HCT116 (cell line): Measurements from ENCODE around the gene GRIN3A. TPM values are rescaled to one million over a fixed set of nuclear protein-coding genes. Genes with fewer than 3 reads are reported as not detected.

Source experiments
- ATAC-seq: fragments of 200-7000 bp; cut with Tn5 transposase; 2 replicates; pipeline ENCODE4 v1.9.1; 2020; ENCODE audit warnings: mild to moderate bottlenecking, moderate library complexity
- BruUV-seq: library from RNA; stranded (reverse); fragments of 400-500 nt; replicated peaks from 2 replicates; lab custom pipeline; 2021; lab: Mats Ljungman, UMichigan
- CTCF ChIA-PET: fragments of 300-600 bp; sonication (Branson Sonifier 250); formaldehyde crosslinking; loops from one replicate; lab custom pipeline; 2021; ENCODE audit warnings: antibody characterized with exemption; lab: Charles Lee
- POLR2A ChIA-PET: fragments of 300-600, 350-600 bp; sonication (Branson Sonifier 250); formaldehyde crosslinking; loops from one replicate; lab custom pipeline; 2021; ENCODE audit warnings: antibody characterized with exemption; lab: Charles Lee
- RAD21 ChIA-PET, 2 experiments: fragments of 300-600 bp; sonication (Branson Sonifier 250); formaldehyde crosslinking; loops; one replicate each; lab custom pipeline; 2023; ENCODE audit warnings: low total read pairs in 2 of 2; ENCODE audit not compliant: uncharacterized antibody in 2 of 2, unreplicated experiment in 2 of 2, low non-redundant PET in 1 of 2; lab: Charles Lee
- DNase-seq: peaks from one replicate; pipeline ENCODE4 v3.0.0-alpha.2; 2010; ENCODE audit warnings: low read depth, low spot score
- H2AFZ ChIP-seq: fragments of 200-600 bp; shearing (Covaris generic), sonication (generic); 2 replicates; pipeline ENCODE4 v1.6.1; 2017; ENCODE audit warnings: low read depth, mixed run types, mixed read lengths, antibody characterized with exemption, low read length; ENCODE audit not compliant: poor library complexity, severe bottlenecking
- H3K27ac ChIP-seq: 2 replicates; pipeline ENCODE4 v1.5.1; 2012; ENCODE audit warnings: low read depth, low read length
- H3K27me3 ChIP-seq: fragments of 200-600 bp; sonication (generic); 2 replicates; pipeline ENCODE4 v1.6.1; 2016; ENCODE audit warnings: mixed run types, low read length, mixed read lengths; ENCODE audit not compliant: insufficient read depth
- H3K36me3 ChIP-seq, 2 experiments: fragments of 200-500 bp in 1 of 2; fragments of 200-600 bp in 1 of 2; sonication (Bioruptor generic) in 1 of 2; sonication (generic) in 1 of 2; 2 replicates each; pipeline versions ENCODE4 v1.5.1 to v1.6.1; 2014 to 2016; ENCODE audit warnings: low read length in 2 of 2, inconsistent platforms in 1 of 2, mixed read lengths in 1 of 2, mixed run types in 1 of 2; ENCODE audit not compliant: insufficient read depth in 2 of 2, control insufficient read depth in 1 of 2
- H3K4me1 ChIP-seq, 2 experiments: fragments of 200-600 bp in 1 of 2; sonication (generic) in 1 of 2; 2 replicates each; pipeline versions ENCODE4 v1.5.1 to v1.6.1; 2012 to 2017; ENCODE audit warnings: low read length in 2 of 2, inconsistent platforms in 1 of 2, mild to moderate bottlenecking in 1 of 2, mixed read lengths in 1 of 2, mixed run types in 1 of 2, moderate library complexity in 1 of 2; ENCODE audit not compliant: insufficient read depth in 2 of 2, control insufficient read depth in 1 of 2
- H3K4me2 ChIP-seq: fragments of 200-600 bp; sonication (generic); 2 replicates; pipeline ENCODE4 v1.6.1; 2017; ENCODE audit warnings: mixed run types, low read length, mixed read lengths
- H3K4me3 ChIP-seq, 2 experiments: fragments of 200-600 bp in 1 of 2; sonication (generic) in 1 of 2; replicated peaks in 1 of 2; 2 replicates each; pipeline ENCODE4 v1.5.1; 2011 to 2016; ENCODE audit warnings: low read length in 2 of 2, control low read depth in 1 of 2, low read depth in 1 of 2, mild to moderate bottlenecking in 1 of 2, mixed read lengths in 1 of 2, mixed run types in 1 of 2
- H3K79me2 ChIP-seq: fragments of 200-600 bp; sonication (generic); 2 replicates; pipeline ENCODE4 v1.6.1; 2017; ENCODE audit warnings: mild to moderate bottlenecking, mixed run types, low read length, moderate library complexity, mixed read lengths; ENCODE audit not compliant: insufficient read depth
- H3K9ac ChIP-seq: fragments of 200-600 bp; sonication (generic); 2 replicates; pipeline ENCODE4 v1.6.1; 2016; ENCODE audit warnings: low read length, mixed read lengths
- H3K9me2 ChIP-seq: fragments of 200-600 bp; sonication (generic), shearing (Covaris generic); 2 replicates; pipeline ENCODE4 v1.6.1; 2017; ENCODE audit warnings: mixed run types, mild to moderate bottlenecking, moderate library complexity; ENCODE audit not compliant: insufficient read depth
- H3K9me3 ChIP-seq, 2 experiments: fragments of 200-500 bp in 1 of 2; fragments of 200-600 bp in 1 of 2; sonication (Bioruptor generic) in 1 of 2; sonication (generic) in 1 of 2; 2 replicates each; pipeline ENCODE4 v1.6.1; 2014 to 2017; ENCODE audit warnings: low read length in 2 of 2, mixed read lengths in 2 of 2, inconsistent platforms in 1 of 2, low read depth in 1 of 2, mild to moderate bottlenecking in 1 of 2, mixed run types in 1 of 2, moderate library complexity in 1 of 2; ENCODE audit not compliant: control insufficient read depth in 1 of 2, insufficient read depth in 1 of 2
- H4K20me1 ChIP-seq: fragments of 200-600 bp; sonication (generic), shearing (Covaris generic); 2 replicates; pipeline ENCODE4 v1.6.1; 2017; ENCODE audit warnings: mixed run types, mild to moderate bottlenecking, moderate library complexity; ENCODE audit not compliant: insufficient read depth
- CEBPB ChIP-seq: IDR thresholded peaks from 2 replicates; pipeline ENCODE4 v1.6.1; 2012; ENCODE audit warnings: low read depth
- CTCF ChIP-seq, 3 experiments: fragments of 200-600 bp in 1 of 3; sonication (generic) in 1 of 3; IDR thresholded peaks in 2 of 3; conservative IDR thresholded peaks in 1 of 3; 2 replicates each; pipeline ENCODE4 v1.5.1; 2012 to 2017; ENCODE audit warnings: low read depth in 2 of 3, low read length in 2 of 3, antibody characterized with exemption in 1 of 3, borderline replicate concordance in 1 of 3, control low read depth in 1 of 3, mild to moderate bottlenecking in 1 of 3, mixed read lengths in 1 of 3, mixed run types in 1 of 3, moderate library complexity in 1 of 3; ENCODE audit not compliant: insufficient read depth in 1 of 3
- EZH2 ChIP-seq: fragments of 200-600 bp; sonication (generic); IDR thresholded peaks from 2 replicates; pipeline ENCODE4 v1.6.1; 2017; ENCODE audit warnings: antibody characterized with exemption, mixed run types
- EZH2phosphoT487 ChIP-seq: fragments of 200-600 bp; IDR thresholded peaks from 2 replicates; pipeline ENCODE4 v1.6.1; 2018; ENCODE audit warnings: antibody characterized with exemption, borderline replicate concordance
- FOSL1 ChIP-seq: IDR thresholded peaks from 2 replicates; pipeline ENCODE4 v1.6.1; 2012; ENCODE audit warnings: low read depth
- JUND ChIP-seq: IDR thresholded peaks from 2 replicates; pipeline ENCODE4 v1.6.1; 2012
- MAX ChIP-seq: IDR thresholded peaks from 2 replicates; pipeline ENCODE4 v1.6.1; 2012
- POLR2A ChIP-seq: IDR thresholded peaks from 2 replicates; pipeline ENCODE4 v1.7.0; 2011; ENCODE audit warnings: borderline replicate concordance; ENCODE audit not compliant: insufficient read depth, insufficient read length; ENCODE audit errors: extremely low read depth
- POLR2AphosphoS5 ChIP-seq: IDR thresholded peaks from 2 replicates; pipeline ENCODE4 v1.6.1; 2011; ENCODE audit warnings: mild to moderate bottlenecking, low read depth, low read length, moderate library complexity
- RAD21 ChIP-seq: IDR thresholded peaks from 2 replicates; pipeline ENCODE4 v1.6.1; 2012; ENCODE audit warnings: low read depth, mild to moderate bottlenecking
- SP1 ChIP-seq: IDR thresholded peaks from 2 replicates; pipeline ENCODE4 v1.6.1; 2012; ENCODE audit warnings: low read depth
- SRF ChIP-seq: IDR thresholded peaks from 2 replicates; pipeline ENCODE4 v1.6.1; 2012; ENCODE audit warnings: low read depth
- TCF7L2 ChIP-seq: IDR thresholded peaks from 2 replicates; pipeline ENCODE4 v1.7.0; 2011; ENCODE audit warnings: borderline replicate concordance, inconsistent platforms; ENCODE audit not compliant: insufficient read depth, insufficient read length; ENCODE audit errors: extremely low read depth
- YY1 ChIP-seq: IDR thresholded peaks from 2 replicates; pipeline ENCODE4 v1.6.1; 2011; ENCODE audit warnings: low read length, low read depth, moderate library complexity, mild to moderate bottlenecking; ENCODE audit not compliant: insufficient replicate concordance; ENCODE audit errors: extremely low read depth
- intact Hi-C: fragments of 100-400 bp; cut with micrococcal nuclease; formaldehyde crosslinking; loops from 2 replicates; pipeline ENCODE4 v1.10.0; 2022
- total RNA-seq: library from RNA; stranded (reverse); gene quantifications from one replicate; pipeline ENCODE4 v1.2.1, GENCODE V29; 2021; ENCODE audit not compliant: unreplicated experiment

The GRIN3A gene
- total RNA-seq, 1 experiment from 2014 or later: not detected

- Histone ChIP-seq H3K27me3 (no peaks in the 10 kb centered on the region), H3K4me2 (no peak overlapping the region), H3K4me3 (no peak overlapping the region), H3K9me3 (no peaks in the 10 kb centered on the region), H3K79me2 (no peaks in the 10 kb centered on the region), H3K36me3 (no peaks in the 10 kb centered on the region), H3K27ac (no peak overlapping the region), H3K9me2 (no peaks in the 10 kb centered on the region), H2AFZ (no peak overlapping the region), H3K4me1 (no peaks in the 10 kb centered on the region), H4K20me1 (no peaks in the 10 kb centered on the region), H3K9ac (no peak overlapping the region)
- no peak for TF ChIP-seq CEBPB
- TF ChIP-seq SRF: no peak
- TF ChIP-seq FOSL1: no peak
- no peak for TF ChIP-seq JUND
- TF ChIP-seq CTCF (IDR thresholded peaks at IDR 0.05 in 2 of 3, conservative IDR thresholded peaks at IDR 0.05 in 1 of 3; ENCODE audit: borderline replicate concordance in 1 of 3, insufficient read depth in 1 of 3, low read depth in 2 of 3, low read length in 2 of 3): no peak
- no peak for TF ChIP-seq SP1
- TF ChIP-seq YY1: no peak
- ATAC-seq (no peak), DNase-seq (no peak)
- RAD21 ChIA-PET: no interaction called here
- intact Hi-C loops: no loop called here
- POLR2A ChIA-PET: no interaction called here
- no TSS peak for BruUV-seq
- CTCF ChIA-PET: no interaction called here
Measured at GRCh38 chr9:101578378-101578777, 160.1 kb downstream of the GRIN3A start.

GRCh38 chr9:101574731-101575333 is 163.6 kb downstream of the GRIN3A start:
- CTCF ChIA-PET: no interaction called here
- Histone ChIP-seq H3K9me3 (no peaks in the 10 kb centered on the region), H2AFZ (no peak overlapping the region), H3K4me2 (no peak overlapping the region), H3K79me2 (no peaks in the 10 kb centered on the region), H3K9ac (no peak overlapping the region), H3K27ac (no peak overlapping the region), H3K4me1 (no peaks in the 10 kb centered on the region), H4K20me1 (no peaks in the 10 kb centered on the region), H3K27me3 (no peaks in the 10 kb centered on the region), H3K9me2 (no peaks in the 10 kb centered on the region), H3K36me3 (no peaks in the 10 kb centered on the region), H3K4me3 (no peak overlapping the region)
- no peak for DNase-seq
- no peak for ATAC-seq
- intact Hi-C loops: no loop called here
- no peak for TF ChIP-seq EZH2phosphoT487
- TF ChIP-seq YY1: no peak
- no peak for TF ChIP-seq CTCF (IDR thresholded peaks at IDR 0.05 in 2 of 3, conservative IDR thresholded peaks at IDR 0.05 in 1 of 3; ENCODE audit: borderline replicate concordance in 1 of 3, insufficient read depth in 1 of 3, low read depth in 2 of 3, low read length in 2 of 3)
- TF ChIP-seq EZH2: no peak
- TF ChIP-seq JUND: no peak
- TF ChIP-seq MAX: no peak
- no peak for TF ChIP-seq POLR2A
- no peak for TF ChIP-seq TCF7L2
- TF ChIP-seq RAD21: no peak
- no peak for TF ChIP-seq POLR2AphosphoS5
- RAD21 ChIA-PET: no interaction called here
- BruUV-seq: no TSS peak
- POLR2A ChIA-PET: no interaction called here
